HG03439 (cell line): ENCODE results near the gene KIR2DL1.
"Not testable (repeated sequence)": the region's sequence is repeated elsewhere in the genome, so short reads cannot be mapped to it uniquely, and the experiment has no call there.

Source experiments
- ATAC-seq: cut with Tn5 transposase; IDR thresholded peaks from one replicate; pipeline ENCODE4 v1.9.1; 2021; ENCODE audit warnings: mild to moderate bottlenecking, moderate library complexity; ENCODE audit not compliant: unreplicated experiment

Gene KIR2DL1

DNA sequence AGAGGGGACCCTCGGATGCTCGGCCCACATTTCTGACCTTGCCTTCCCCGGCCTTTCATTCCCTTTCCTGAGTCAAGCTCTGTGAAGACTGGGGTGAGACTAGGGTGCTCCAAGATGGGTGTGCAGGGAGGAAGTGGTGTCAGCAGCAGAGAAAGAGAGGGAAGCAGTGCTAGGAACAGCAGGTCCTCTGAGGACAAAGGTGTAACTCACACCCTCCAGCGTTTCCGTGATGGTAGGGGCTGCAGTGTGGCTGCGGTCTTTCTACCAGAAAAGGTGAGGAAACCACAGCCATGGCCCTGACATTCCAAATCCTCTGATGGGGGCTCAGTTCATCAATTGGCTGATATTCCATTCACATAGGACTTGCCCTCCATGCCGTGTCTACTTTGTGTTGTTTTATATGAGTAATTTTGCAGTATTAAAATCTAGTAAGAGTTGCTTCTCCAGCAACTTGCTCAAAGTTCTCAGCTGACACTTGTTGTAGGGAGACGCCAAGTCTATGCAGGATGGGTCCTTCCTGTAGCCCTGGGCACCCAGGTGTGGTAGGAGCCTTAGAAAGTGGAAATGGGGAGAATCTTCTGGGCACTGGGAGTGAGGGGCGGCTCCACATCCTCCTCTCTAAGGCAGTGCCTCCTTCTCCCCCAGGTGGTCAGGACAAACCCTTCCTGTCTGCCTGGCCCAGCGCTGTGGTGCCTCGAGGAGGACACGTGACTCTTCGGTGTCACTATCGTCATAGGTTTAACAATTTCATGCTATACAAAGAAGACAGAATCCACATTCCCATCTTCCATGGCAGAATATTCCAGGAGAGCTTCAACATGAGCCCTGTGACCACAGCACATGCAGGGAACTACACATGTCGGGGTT lies 48.3 kb downstream of the KIR2DL1 start:
- no peak for ATAC-seq

DNA sequence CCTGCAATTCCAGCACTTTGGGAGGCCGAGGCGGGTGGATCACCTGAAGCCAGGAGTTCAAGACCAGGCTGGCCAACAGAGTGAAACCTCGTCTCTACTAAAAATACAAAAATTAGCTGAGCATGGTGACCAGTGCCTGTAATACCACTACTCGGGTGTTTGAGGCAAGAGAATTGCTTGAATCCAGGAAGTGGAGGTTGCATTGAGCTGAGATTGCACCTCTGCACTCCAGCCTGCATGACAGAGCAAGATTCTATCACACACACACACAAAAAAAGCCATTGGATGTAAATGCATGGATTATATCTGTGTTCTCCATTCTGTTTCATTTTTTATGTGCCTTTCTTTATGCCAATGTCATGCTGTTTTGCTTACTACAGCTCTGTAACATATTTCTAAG lies 54.8 kb downstream of the KIR2DL1 start:
- ATAC-seq = not testable (repeated sequence)

DNA sequence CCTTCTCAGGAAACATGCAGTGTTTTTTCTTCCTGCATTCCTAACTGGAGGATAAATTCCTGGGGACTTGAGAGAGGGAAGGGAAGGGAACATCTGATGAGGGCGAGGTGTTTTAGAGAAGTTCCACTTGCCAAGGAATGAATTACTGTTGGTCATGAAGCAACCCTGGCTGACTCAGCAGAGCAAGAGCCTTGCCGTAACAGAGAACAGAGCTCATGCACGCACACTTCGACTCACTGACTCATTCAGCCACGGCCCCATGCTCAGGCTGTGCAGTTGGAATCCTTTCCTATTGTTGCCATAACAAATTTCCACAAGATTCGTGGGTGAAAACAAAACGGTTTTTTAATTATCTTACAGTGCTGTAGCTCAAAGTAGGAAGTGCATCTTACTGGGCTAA lies 55.7 kb downstream of the KIR2DL1 start:
- ATAC-seq = not testable (repeated sequence)

DNA sequence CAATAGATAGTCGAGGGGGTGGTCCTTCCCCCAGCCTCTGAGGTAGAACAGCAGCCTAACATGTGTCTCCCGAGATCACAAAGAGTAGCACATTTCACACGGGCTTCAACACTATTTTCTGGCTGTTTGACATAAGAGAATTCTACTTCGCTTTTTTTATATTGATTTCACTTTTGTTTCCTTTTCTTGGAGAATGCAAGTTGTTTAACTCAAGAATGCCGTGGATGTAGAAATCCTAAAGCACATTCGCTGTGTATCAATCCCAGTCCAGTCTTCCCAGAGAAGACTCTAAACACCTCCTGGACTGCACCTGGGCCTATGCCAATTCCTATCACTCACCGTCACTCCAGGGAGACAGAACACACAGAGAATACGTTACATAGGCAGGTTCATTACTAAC lies 58.5 kb downstream of the KIR2DL1 start:
- not testable (repeated sequence) for ATAC-seq

DNA sequence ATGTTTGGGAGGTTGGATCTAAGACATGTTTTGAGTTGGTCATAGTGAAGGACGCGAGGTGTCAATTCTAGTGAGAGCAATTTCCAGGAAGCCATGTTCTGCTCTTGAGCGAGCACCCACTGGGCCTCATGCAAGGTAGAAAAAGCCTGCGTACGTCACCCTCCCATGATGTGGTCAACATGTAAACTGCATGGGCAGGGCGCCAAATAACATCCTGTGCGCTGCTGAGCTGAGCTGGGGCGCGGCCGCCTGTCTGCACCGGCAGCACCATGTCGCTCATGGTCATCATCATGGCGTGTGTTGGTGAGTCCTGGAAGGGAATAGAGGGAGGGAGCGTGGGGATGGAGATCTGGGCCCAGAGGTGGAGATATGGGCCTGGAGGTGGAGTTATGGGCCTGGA lies 62.9 kb downstream of the KIR2DL1 start, which contains the start of gene KIR2DS4:
Gene KIR2DS4, plus strand, starts transcription at position 181 of the 400 bp plus-strand sequence.
- ATAC-seq = not testable (repeated sequence)
